Ascending aorta (tissue), 2 donors: ENCODE measurements around the gene KIF1A. TPM values are rescaled to one million over a fixed set of nuclear protein-coding genes. Genes with fewer than 3 reads are reported as not detected.

Experiments
- DNase-seq, 2 donors: peaks; one replicate each; pipeline ENCODE4 v3.0.0-alpha.2; 2019; ENCODE audit warnings: low spot score in 2 of 2
- H3K27ac ChIP-seq, 2 donors: fragments of 200-600 bp; sonication (generic); one replicate each; pipeline ENCODE4 v1.5.1; 2016 to 2017; ENCODE audit warnings: mild to moderate bottlenecking in 1 of 2
- H3K27me3 ChIP-seq: fragments of 200-600 bp; sonication (generic); one replicate; pipeline ENCODE4 v1.5.1; 2017
- H3K36me3 ChIP-seq, 2 donors: fragments of 200-600 bp; sonication (generic); one replicate each; pipeline ENCODE4 v1.5.1; 2016
- H3K4me1 ChIP-seq, 2 donors: fragments of 200-600 bp; sonication (generic); one replicate each; pipeline ENCODE4 v1.5.1; 2016 to 2017; ENCODE audit warnings: mild to moderate bottlenecking in 1 of 2
- H3K4me3 ChIP-seq, 2 donors: fragments of 200-600 bp; sonication (generic); one replicate each; pipeline ENCODE4 v1.5.1; 2016 to 2017; ENCODE audit warnings: mild to moderate bottlenecking in 1 of 2
- H3K9me3 ChIP-seq, 2 donors: fragments of 200-600 bp; sonication (generic); one replicate each; pipeline ENCODE4 v1.5.1; 2016
- CTCF ChIP-seq, 3 experiments: fragments of 200-600 bp in 2 of 3; fragments of 450-650 bp in 1 of 3; sonication (generic) in 2 of 3; IDR thresholded peaks; one replicate each; pipeline ENCODE4 v1.5.1; 2016 to 2019; ENCODE audit warnings: antibody characterized with exemption in 3 of 3, mild to moderate bottlenecking in 1 of 3, moderate library complexity in 1 of 3
- intact Hi-C: fragments of 100-400 bp; cut with DNase I; formaldehyde crosslinking; loops from one replicate; pipeline ENCODE4 v1.15.1; 2023
- total RNA-seq: library from RNA; depleted of rRNA; stranded (reverse); fragments of >200 nt; gene quantifications from one replicate; pipeline ENCODE4 v1.1.0, GENCODE V29; 2016

KIF1A gene
- total RNA-seq, 1 donor from 2014 or later: 0.11 TPM

GRCh38 chr2:240732184-240732583 is 87.8 kb downstream of the KIF1A start:
- TF ChIP-seq CTCF (IDR thresholded peaks at IDR 0.05): no peak
- no peaks in the 10 kb centered on the region for H3K4me1 ChIP-seq
- no peak overlapping the region for H3K27ac ChIP-seq
- no peak for DNase-seq
- intact Hi-C loops: no loop called here
- no peaks in the 10 kb centered on the region for H3K9me3 ChIP-seq
- no peak overlapping the region for H3K4me3 ChIP-seq
- H3K36me3 ChIP-seq: no peaks in the 10 kb centered on the region
- no peaks in the 10 kb centered on the region for H3K27me3 ChIP-seq

GRCh38 chr2:240731178-240731545 is 88.9 kb downstream of the KIF1A start:
- Histone ChIP-seq H3K27ac (no peak overlapping the region), H3K27me3 (no peaks in the 10 kb centered on the region), H3K4me1 (no peaks in the 10 kb centered on the region), H3K36me3 (no peaks in the 10 kb centered on the region), H3K4me3 (no peak overlapping the region), H3K9me3 (no peaks in the 10 kb centered on the region)
- no peak for TF ChIP-seq CTCF (IDR thresholded peaks at IDR 0.05)
- intact Hi-C loops: no loop called here
- DNase-seq: no peak

GRCh38 chr2:240730501-240731177 is 89.4 kb downstream of the KIF1A start:
- Histone ChIP-seq H3K4me1 (no peaks in the 10 kb centered on the region), H3K36me3 (no peaks in the 10 kb centered on the region), H3K27ac (no peak overlapping the region), H3K4me3 (no peak overlapping the region), H3K9me3 (no peaks in the 10 kb centered on the region), H3K27me3 (no peaks in the 10 kb centered on the region)
- no peak for TF ChIP-seq CTCF (IDR thresholded peaks at IDR 0.05)
- no peak for DNase-seq
- intact Hi-C loops: no loop called here

GRCh38 chr2:240728827-240729226 is 91.2 kb downstream of the KIF1A start:
- no peak for TF ChIP-seq CTCF (IDR thresholded peaks at IDR 0.05)
- no peak overlapping the region for H3K4me3 ChIP-seq
- no peaks in the 10 kb centered on the region for H3K9me3 ChIP-seq
- H3K27ac ChIP-seq: no peak overlapping the region
- no peaks in the 10 kb centered on the region for H3K4me1 ChIP-seq
- DNase-seq: no peak
- H3K27me3 ChIP-seq: no peaks in the 10 kb centered on the region
- intact Hi-C loops: no loop called here
- H3K36me3 ChIP-seq: no peaks in the 10 kb centered on the region

GRCh38 chr2:240728361-240728760 is 91.7 kb downstream of the KIF1A start:
- TF ChIP-seq CTCF (IDR thresholded peaks at IDR 0.05): no peak
- intact Hi-C loops: no loop called here

GRCh38 chr2:240727913-240728312 is 92.1 kb downstream of the KIF1A start:
- TF ChIP-seq CTCF (IDR thresholded peaks at IDR 0.05): no peak
- DNase-seq: no peak
- no peaks in the 10 kb centered on the region for H3K9me3 ChIP-seq
- no peak overlapping the region for H3K27ac ChIP-seq
- intact Hi-C loops: no loop called here
- H3K4me1 ChIP-seq: no peaks in the 10 kb centered on the region
- H3K27me3 ChIP-seq: no peaks in the 10 kb centered on the region
- no peak overlapping the region for H3K4me3 ChIP-seq
- no peaks in the 10 kb centered on the region for H3K36me3 ChIP-seq

More at GRCh38 chr2:240728361-240728760, 91.7 kb downstream of the KIF1A start:
- H3K36me3 ChIP-seq: no peaks in the 10 kb centered on the region
- no peak for DNase-seq
- no peaks in the 10 kb centered on the region for H3K4me1 ChIP-seq
- H3K4me3 ChIP-seq: no peak overlapping the region
- H3K9me3 ChIP-seq: no peaks in the 10 kb centered on the region
- no peaks in the 10 kb centered on the region for H3K27me3 ChIP-seq
- no peak overlapping the region for H3K27ac ChIP-seq
